Measurements from ENCODE around the gene CARD11. TPM values are rescaled to one million over a fixed set of nuclear protein-coding genes. Genes with fewer than 3 reads are reported as not detected.

CARD11 gene
- total and polyA plus RNA-seq, 8 donors: 2.7 to 8.1 (median 3.9) TPM

DNA sequence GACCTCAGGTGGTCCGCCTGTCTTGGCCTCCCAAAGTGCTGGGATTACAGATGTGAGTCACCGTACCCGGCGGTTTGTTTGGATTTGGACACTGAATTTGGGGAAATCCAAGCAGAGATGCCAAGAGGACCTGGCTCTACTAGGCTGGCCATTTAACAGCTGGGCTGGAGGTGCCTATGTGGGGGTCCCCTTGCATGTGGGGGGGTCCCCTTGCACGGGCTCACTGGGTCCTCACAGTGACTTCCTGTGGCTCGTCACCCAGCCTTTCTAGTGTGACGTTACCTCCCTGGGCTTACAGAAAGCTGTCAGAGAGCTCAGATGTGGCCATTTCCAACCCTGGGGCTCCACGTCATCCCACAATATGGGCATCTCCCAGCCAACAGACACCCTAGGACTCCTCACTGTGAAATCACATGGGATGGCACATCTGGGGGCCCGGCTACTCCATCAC is 150.2 kb downstream of the CARD11 start:
- H3K27ac ChIP-seq: no peak overlapping the region
- no peak for TF ChIP-seq CTCF (IDR thresholded peaks at IDR 0.05)
- H3K4me3 ChIP-seq: no peak overlapping the region
- no peaks in the 10 kb centered on the region for H3K36me3 ChIP-seq
- peaks cover 0 to 19% of the 10 kb centered on the region in 2 donors for H3K27me3 ChIP-seq
- H3K9me3 ChIP-seq: peaks cover 0 to under 1% of the 10 kb centered on the region in 2 donors
- ATAC-seq (no peak), DNase-seq (no peak)
- intact Hi-C loops (cut with DNase I): no loop called here
- no peaks in the 10 kb centered on the region for H3K4me1 ChIP-seq

- no peaks in the 10 kb centered on the region for H3K9me3 ChIP-seq
- ATAC-seq (no peak), DNase-seq (no peak)
- no peak overlapping the region for H3K27ac ChIP-seq
- intact Hi-C loops (cut with DNase I): no loop called here
- TF ChIP-seq CTCF (IDR thresholded peaks at IDR 0.05): no peak
- H3K36me3 ChIP-seq: no peaks in the 10 kb centered on the region
- peaks cover 0 to 19% of the 10 kb centered on the region in 2 donors for H3K27me3 ChIP-seq
- H3K4me1 ChIP-seq: no peaks in the 10 kb centered on the region
- H3K4me3 ChIP-seq: no peak overlapping the region
Measured at GRCh38 chr7:2892549-2892948, 151.1 kb downstream of the CARD11 start.

DNA sequence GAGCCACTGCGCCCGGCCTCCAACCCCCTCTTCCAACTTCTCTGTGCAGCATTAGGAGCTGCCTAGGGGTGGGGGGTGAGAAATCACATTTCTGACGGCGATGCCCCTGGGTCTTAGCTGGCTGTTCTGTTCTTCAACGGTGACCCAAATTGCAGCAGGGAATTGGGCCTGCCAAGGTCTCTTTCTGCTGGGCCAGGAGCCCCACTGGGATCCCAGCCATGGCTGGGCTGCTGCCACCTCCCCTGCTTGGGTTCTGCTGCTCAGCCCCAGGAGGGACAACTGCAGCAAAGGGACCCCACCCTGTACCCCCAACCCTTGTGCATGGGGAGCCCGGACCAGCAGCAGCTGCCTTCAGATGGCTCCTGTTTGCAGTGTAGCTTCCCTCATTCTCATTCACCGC is 155.9 kb downstream of the CARD11 start:
- H3K36me3 ChIP-seq: no peaks in the 10 kb centered on the region
- ATAC-seq (no peak), DNase-seq (no peak)
- no peaks in the 10 kb centered on the region for H3K27me3 ChIP-seq
- H3K9me3 ChIP-seq: no peaks in the 10 kb centered on the region
- no peak overlapping the region for H3K4me3 ChIP-seq
- H3K27ac ChIP-seq: no peak overlapping the region
- intact Hi-C loops (cut with DNase I): loop anchor here in 1 of 2 donors (10.0 kb wide), 1 partner anchor 267 kb away; no protein-coding TSS in a partner anchor
- no peaks in the 10 kb centered on the region for H3K4me1 ChIP-seq
- TF ChIP-seq CTCF (IDR thresholded peaks at IDR 0.05): no peak

DNA sequence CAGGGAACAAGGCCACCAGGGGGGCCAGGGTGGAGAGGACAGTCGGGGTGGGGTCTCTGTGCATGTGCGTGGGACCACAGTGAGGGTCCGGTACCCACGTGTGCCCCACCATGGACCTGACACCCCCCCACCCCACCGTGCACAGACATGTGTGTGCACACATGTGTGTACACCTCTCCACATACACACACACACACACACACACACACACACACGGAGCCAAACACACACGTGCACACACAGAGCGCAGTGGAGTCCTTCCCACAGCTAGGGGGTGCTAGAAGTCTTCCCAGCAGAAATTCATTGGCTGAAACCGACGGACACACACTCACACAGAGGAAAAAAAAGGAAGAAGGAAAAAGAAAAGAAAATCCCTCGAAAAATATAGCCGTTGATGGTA is 156.8 kb downstream of the CARD11 start:
- no peaks in the 10 kb centered on the region for H3K36me3 ChIP-seq
- no peaks in the 10 kb centered on the region for H3K27me3 ChIP-seq
- peak in 1 of 2 donors; percentile 56 for TF ChIP-seq CTCF (IDR thresholded peaks at IDR 0.05)
- H3K4me3 ChIP-seq: no peak overlapping the region
- ATAC-seq (peak; percentile 94), DNase-seq (peak in 1 of 4 donors; percentile 76)
- H3K27ac ChIP-seq: no peak overlapping the region
- intact Hi-C loops (cut with DNase I): loop anchor here in 1 of 2 donors (10.0 kb wide), 1 partner anchor 268 kb away; no protein-coding TSS in a partner anchor
- no peaks in the 10 kb centered on the region for H3K4me1 ChIP-seq
- no peaks in the 10 kb centered on the region for H3K9me3 ChIP-seq

DNA sequence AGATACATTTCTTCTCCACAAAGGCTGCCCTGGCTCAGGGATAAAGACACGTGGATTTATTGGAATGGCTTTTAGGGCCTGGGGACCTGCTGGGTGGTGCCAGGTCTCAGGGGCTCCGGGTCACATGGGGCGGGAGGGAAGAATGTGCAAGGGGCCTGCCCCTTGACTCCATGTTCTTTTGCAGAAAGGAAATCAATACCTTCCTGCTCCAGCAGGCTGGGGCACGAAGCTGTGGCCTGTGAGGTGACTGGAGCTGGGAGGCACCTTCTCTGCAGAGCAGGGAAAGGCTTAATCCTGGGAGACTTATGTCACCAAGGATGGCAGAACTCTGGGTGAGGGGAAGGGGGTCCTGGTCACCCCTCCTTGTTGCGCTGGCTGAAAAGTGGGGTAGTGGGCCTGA is 157.3 kb downstream of the CARD11 start:
- H3K27ac ChIP-seq: no peak overlapping the region
- no peak for TF ChIP-seq CTCF (IDR thresholded peaks at IDR 0.05)
- no peaks in the 10 kb centered on the region for H3K36me3 ChIP-seq
- DNase-seq (no peak), ATAC-seq (no peak)
- H3K27me3 ChIP-seq: no peaks in the 10 kb centered on the region
- no peak overlapping the region for H3K4me3 ChIP-seq
- intact Hi-C loops (cut with DNase I): loop anchor here in 1 of 2 donors (10.0 kb wide), 1 partner anchor 268 kb away; no protein-coding TSS in a partner anchor
- H3K4me1 ChIP-seq: no peaks in the 10 kb centered on the region
- H3K9me3 ChIP-seq: no peaks in the 10 kb centered on the region

Measured in left lung (tissue), 10 donors.